Activated T-helper 17 cell treated with anti-CD3 and anti-CD28 coated beads, Interleukin-2, amount 50 U/mL, for 72 hours (primary cell): ENCODE measurements around the gene REXO1. TPM values are rescaled to one million over a fixed set of nuclear protein-coding genes. Genes with fewer than 3 reads are reported as not detected.

Experiments used
- ATAC-seq: fragments of 150-1000 bp; cut with Tn5 transposase; replicated peaks from 2 replicates; pipeline ENCODE4 v1.10.0; 2021; ENCODE audit warnings: mild to moderate bottlenecking, moderate library complexity
- H3K27ac Mint-ChIP-seq: one replicate; pipeline ENCODE4 v1.8.0; 2022; ENCODE audit warnings: mixed read lengths
- H3K27me3 Mint-ChIP-seq: one replicate; pipeline ENCODE4 v1.8.0; 2022; ENCODE audit warnings: mixed read lengths
- H3K36me3 Mint-ChIP-seq: one replicate; pipeline ENCODE4 v1.8.0; 2022; ENCODE audit warnings: low read depth, mild to moderate bottlenecking, mixed read lengths
- H3K4me1 Mint-ChIP-seq: one replicate; pipeline ENCODE4 v1.8.0; 2022; ENCODE audit warnings: mixed read lengths
- H3K4me3 Mint-ChIP-seq: one replicate; pipeline ENCODE4 v1.8.0; 2022; ENCODE audit warnings: mild to moderate bottlenecking, mixed read lengths
- H3K9me3 Mint-ChIP-seq: one replicate; pipeline ENCODE4 v1.8.0; 2022; ENCODE audit warnings: mixed read lengths
- total RNA-seq, 2 donors: library from RNA; stranded (reverse); gene quantifications; one replicate each; pipeline ENCODE4 v1.2.3, GENCODE V29; 2022

The REXO1 gene
- total RNA-seq, 2 donors from 2014 or later, result 39.7 to 50.0 TPM

DNA sequence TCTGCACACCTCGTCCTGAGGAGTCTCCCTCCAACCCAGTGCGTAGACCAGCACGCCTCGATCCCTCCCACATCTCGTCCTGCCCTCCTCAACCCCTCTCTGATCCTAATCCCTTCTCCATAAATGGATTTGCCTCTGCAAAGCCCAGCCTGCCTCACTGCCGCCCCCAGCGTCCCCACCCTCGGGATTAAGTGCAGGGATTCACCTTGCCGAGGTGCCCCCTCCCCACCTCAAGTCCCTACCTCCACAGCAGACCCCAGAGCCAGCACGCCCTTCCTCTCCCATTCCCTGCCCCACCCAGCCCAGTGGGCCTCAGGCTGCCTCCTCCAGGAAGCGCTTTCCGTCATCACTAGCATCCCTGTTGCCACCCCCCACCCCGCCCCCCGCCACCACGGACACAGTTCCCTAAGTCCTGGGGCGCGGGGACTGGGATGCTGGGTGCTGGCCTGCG lies 11.1 kb upstream of the REXO1 start:
- H3K4me3 Mint-ChIP-seq, result peak overlapping the region; percentile 83
- no peaks in the 10 kb centered on the region for H3K27me3 Mint-ChIP-seq
- peak overlapping the region; percentile 56 for H3K27ac Mint-ChIP-seq
- no peaks in the 10 kb centered on the region for H3K9me3 Mint-ChIP-seq
- peaks cover 6% of the 10 kb centered on the region for H3K36me3 Mint-ChIP-seq
- ATAC-seq, result no peak
- peaks cover 4% of the 10 kb centered on the region for H3K4me1 Mint-ChIP-seq

DNA sequence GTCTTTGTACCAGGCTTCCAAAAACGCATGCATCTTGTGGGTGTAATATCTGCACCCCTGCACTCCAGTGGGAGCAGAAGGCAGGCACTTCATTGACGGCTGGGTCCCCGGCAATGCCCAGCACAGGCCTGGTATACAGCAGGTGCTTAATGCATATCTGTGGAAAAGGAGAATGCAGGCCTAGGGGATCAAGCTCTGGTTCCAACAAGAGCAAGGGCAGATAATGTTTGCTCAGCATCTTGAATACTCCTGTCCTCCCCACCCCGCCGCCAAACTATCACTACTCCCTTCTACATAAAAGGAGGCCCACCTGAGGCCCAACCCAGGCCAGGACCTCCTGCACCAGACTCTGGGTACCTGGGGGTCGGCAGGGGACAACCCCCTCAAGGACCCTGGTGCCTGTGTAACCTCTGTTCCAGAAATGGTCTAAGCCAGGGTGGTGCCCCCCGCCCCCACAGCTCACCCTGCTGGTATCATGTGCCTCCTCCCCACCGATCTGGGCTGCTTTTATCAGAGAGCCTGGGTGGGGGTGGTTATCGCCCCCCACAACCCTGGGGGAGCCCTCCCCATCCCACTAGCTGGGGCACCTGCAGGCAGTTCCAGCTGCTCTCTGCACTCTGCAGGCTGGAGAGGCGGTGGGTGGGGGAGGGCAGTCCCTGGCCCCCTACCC lies 10.3 kb upstream of the REXO1 start:
- no peaks in the 10 kb centered on the region for H3K9me3 Mint-ChIP-seq
- H3K4me3 Mint-ChIP-seq, result peak overlapping the region; percentile 83
- peaks cover 5% of the 10 kb centered on the region for H3K4me1 Mint-ChIP-seq
- peaks cover 6% of the 10 kb centered on the region for H3K36me3 Mint-ChIP-seq
- H3K27ac Mint-ChIP-seq, result peak overlapping the region; percentile 25
- no peak for ATAC-seq
- no peaks in the 10 kb centered on the region for H3K27me3 Mint-ChIP-seq

- Mint-ChIP-seq H3K4me3 (peak overlapping the region; percentile 83), H3K36me3 (peaks cover 6% of the 10 kb centered on the region), H3K27me3 (no peaks in the 10 kb centered on the region), H3K4me1 (peaks cover 9% of the 10 kb centered on the region), H3K9me3 (no peaks in the 10 kb centered on the region), H3K27ac (peak overlapping the region; percentile 33)
- ATAC-seq, result no peak
Observed at GRCh38 chr19:1857648-1858326, 9.5 kb upstream of the REXO1 start.

DNA sequence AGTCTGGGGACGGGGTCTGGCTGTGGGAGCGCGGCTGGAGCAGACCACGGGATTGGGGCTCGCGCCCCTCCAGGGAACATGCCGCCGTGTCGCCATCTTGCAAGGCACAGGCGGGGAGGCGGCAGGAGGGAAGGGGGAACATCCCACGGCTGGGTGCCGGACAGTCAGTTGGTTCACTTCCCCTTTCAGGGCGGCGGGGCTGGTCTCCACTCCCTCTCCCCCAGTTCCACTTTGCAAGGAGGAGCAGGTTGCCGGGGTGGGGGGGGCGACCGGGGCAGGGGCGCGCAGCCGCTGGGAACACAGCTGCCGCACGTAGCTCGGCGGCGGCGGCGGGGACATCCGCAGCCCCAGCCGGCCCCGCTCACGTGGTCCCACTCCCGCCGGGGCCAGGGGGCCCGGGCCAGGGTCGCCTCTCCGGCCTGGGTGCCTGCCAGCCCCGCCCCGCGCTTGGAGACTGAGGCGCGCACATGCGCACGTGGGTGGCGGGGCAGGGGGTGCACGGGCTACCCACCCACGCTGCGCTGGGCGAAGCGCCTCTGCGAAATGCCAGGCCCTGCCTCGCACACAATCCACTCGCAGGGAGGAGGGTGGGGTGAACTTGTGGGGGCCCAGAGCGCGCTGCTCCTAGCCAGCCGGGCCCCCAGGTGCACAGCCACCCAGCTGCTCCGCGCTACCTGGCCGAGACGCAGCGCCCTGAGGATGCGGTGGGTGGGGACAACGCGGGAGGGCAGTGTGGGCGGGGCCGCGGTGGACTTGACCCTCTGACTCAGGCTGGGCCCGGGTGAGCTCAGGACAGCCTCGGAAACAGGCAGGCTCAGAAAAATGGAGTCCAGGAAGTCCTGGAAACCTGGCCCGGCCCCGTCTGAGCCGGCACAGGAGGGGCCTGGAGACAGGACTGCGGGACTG lies 8.7 kb upstream of the REXO1 start:
- Mint-ChIP-seq H3K27ac (peak overlapping the region; percentile 80), H3K4me1 (peaks cover 9% of the 10 kb centered on the region), H3K4me3 (peak overlapping the region; percentile 83), H3K36me3 (no peaks in the 10 kb centered on the region), H3K27me3 (no peaks in the 10 kb centered on the region), H3K9me3 (no peaks in the 10 kb centered on the region)
- ATAC-seq, result peak; percentile 68

DNA sequence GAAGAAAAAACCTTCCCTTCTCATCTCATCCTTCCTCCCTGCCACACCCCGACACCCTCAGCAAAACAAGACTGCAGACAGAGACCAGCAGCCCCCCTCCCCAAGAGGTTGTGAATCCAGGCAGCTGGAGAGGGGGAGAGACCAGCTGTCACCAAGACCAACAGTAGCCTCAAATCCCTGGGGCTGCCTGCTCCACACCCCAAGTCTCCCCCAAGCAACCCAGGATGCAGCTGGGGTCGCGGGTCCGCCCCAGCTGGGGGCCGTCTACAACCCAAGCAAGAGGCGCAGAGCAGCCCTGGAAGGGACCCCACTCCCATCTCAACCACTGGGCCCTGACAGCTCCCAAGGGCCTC lies 8.0 kb upstream of the REXO1 start:
- peaks cover 9% of the 10 kb centered on the region for H3K4me1 Mint-ChIP-seq
- H3K27me3 Mint-ChIP-seq, result no peaks in the 10 kb centered on the region
- H3K9me3 Mint-ChIP-seq, result no peaks in the 10 kb centered on the region
- ATAC-seq, result no peak
- peak overlapping the region; percentile 80 for H3K27ac Mint-ChIP-seq
- H3K36me3 Mint-ChIP-seq, result no peaks in the 10 kb centered on the region
- peak overlapping the region; percentile 83 for H3K4me3 Mint-ChIP-seq

DNA sequence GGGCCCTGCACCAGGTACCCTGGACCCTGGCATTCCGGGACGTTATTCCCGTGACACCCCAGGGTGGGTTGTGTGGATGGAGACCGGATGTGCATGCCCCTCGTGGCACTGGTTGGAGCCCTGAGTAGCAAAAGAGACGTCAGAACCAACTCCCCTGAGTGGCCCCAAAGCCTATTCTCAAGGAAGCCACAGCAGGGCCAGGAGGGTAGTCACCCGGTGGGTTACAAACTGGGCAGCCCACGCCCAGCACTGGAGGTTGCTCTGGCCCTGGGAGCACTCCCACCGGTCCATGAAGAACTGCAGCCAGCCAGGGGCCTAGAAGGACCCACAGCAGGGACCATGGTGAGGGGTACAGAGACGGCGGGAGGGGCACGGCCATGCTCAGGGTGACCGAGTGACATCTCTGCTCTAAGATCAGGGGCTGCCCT lies 7.6 kb upstream of the REXO1 start:
- Mint-ChIP-seq H3K9me3 (no peaks in the 10 kb centered on the region), H3K4me1 (peaks cover 9% of the 10 kb centered on the region), H3K27me3 (no peaks in the 10 kb centered on the region), H3K36me3 (no peaks in the 10 kb centered on the region), H3K4me3 (peak overlapping the region; percentile 83), H3K27ac (peak overlapping the region; percentile 80)
- peak; percentile 35 for ATAC-seq

- H3K27me3 Mint-ChIP-seq, result no peaks in the 10 kb centered on the region
- peak; percentile 83 for ATAC-seq
- peaks cover 10% of the 10 kb centered on the region for H3K4me1 Mint-ChIP-seq
- H3K9me3 Mint-ChIP-seq, result no peaks in the 10 kb centered on the region
- H3K36me3 Mint-ChIP-seq, result no peaks in the 10 kb centered on the region
- peak overlapping the region; percentile 83 for H3K4me3 Mint-ChIP-seq
- peak overlapping the region; percentile 80 for H3K27ac Mint-ChIP-seq
Observed at GRCh38 chr19:1855040-1855827, 7.0 kb upstream of the REXO1 start.

DNA sequence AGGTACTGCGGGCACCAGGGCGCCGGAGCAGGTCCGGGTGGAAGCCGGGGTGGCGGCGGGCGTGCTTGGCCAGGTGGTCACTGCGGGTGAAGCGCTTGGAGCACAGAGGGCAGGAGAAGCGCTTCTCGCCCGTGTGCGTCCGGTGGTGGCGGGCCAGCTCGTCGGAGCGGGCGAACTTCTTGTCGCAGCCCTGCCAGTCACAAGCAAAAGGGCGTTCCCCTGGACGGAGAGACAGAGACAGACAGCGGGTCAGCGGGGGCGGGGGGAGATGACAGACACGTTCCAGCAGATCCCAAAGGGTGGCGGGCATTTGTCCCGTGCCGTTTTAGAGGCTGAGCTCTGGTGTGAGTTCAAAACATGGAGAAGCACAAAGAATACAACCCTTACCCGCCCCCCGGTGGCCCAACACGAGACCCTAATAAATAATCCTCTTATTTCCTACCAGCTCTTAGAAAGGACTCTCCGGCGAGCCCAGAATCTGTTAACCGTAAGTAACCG lies 6.3 kb upstream of the REXO1 start:
- Mint-ChIP-seq H3K36me3 (no peaks in the 10 kb centered on the region), H3K9me3 (no peaks in the 10 kb centered on the region), H3K27ac (peak overlapping the region; percentile 80), H3K4me1 (peaks cover 14% of the 10 kb centered on the region), H3K27me3 (no peaks in the 10 kb centered on the region), H3K4me3 (peak overlapping the region; percentile 83)
- ATAC-seq, result no peak

DNA sequence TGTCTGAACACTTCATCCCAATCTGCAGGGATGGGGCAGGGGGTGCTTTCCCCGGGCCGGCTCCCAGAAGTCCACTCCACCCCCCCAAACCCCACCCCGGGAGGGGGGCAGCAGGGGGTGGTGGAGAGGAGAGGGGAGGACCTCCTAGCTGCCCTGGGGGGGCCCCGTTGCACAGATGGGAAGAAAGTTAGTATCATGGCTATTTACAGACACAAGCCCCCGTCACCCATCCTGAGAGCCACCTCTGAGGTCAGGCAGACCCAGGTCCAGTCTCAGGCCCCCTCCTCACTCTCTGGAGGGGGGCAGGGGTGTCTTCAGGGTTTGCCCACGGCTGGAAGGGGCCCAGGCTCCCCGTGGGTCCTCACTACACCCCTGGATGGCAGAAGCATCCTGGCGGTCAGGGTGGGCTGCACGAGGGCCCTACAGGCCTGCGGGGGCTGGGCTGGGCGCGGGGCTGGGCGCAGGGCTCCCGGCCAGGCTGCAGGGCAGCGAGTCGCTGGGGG lies 5.8 kb upstream of the REXO1 start:
- no peak for ATAC-seq
- no peaks in the 10 kb centered on the region for H3K36me3 Mint-ChIP-seq
- peaks cover 14% of the 10 kb centered on the region for H3K4me1 Mint-ChIP-seq
- no peaks in the 10 kb centered on the region for H3K27me3 Mint-ChIP-seq
- no peaks in the 10 kb centered on the region for H3K9me3 Mint-ChIP-seq
- H3K27ac Mint-ChIP-seq, result no peak overlapping the region
- no peak overlapping the region for H3K4me3 Mint-ChIP-seq

- peak overlapping the region; percentile 81 for H3K27ac Mint-ChIP-seq
- ATAC-seq, result peak; percentile 20
- no peaks in the 10 kb centered on the region for H3K36me3 Mint-ChIP-seq
- peaks cover 14% of the 10 kb centered on the region for H3K4me1 Mint-ChIP-seq
- peak overlapping the region; percentile 61 for H3K4me3 Mint-ChIP-seq
- H3K9me3 Mint-ChIP-seq, result no peaks in the 10 kb centered on the region
- H3K27me3 Mint-ChIP-seq, result no peaks in the 10 kb centered on the region
Observed at GRCh38 chr19:1853295-1854038, 5.2 kb upstream of the REXO1 start.

GRCh38 chr19:1852581-1853128 lies 4.4 kb upstream of the REXO1 start:
- ATAC-seq, result no peak
- peaks cover 14% of the 10 kb centered on the region for H3K4me1 Mint-ChIP-seq
- H3K36me3 Mint-ChIP-seq, result peaks cover 1% of the 10 kb centered on the region
- H3K4me3 Mint-ChIP-seq, result peak overlapping the region; percentile 61
- no peaks in the 10 kb centered on the region for H3K27me3 Mint-ChIP-seq
- H3K27ac Mint-ChIP-seq, result no peak overlapping the region
- H3K9me3 Mint-ChIP-seq, result no peaks in the 10 kb centered on the region

- Mint-ChIP-seq H3K4me1 (peaks cover 14% of the 10 kb centered on the region), H3K4me3 (peak overlapping the region; percentile 13), H3K36me3 (peaks cover 9% of the 10 kb centered on the region), H3K27ac (no peak overlapping the region), H3K9me3 (no peaks in the 10 kb centered on the region), H3K27me3 (no peaks in the 10 kb centered on the region)
- no peak for ATAC-seq
Observed at GRCh38 chr19:1851654-1852580, 3.6 kb upstream of the REXO1 start.
